ENCODE data around the gene SLC9C1.
A peak's percentile ranks its signal among the peaks of the same experiment; 100 is the strongest.

Gene SLC9C1

DNA sequence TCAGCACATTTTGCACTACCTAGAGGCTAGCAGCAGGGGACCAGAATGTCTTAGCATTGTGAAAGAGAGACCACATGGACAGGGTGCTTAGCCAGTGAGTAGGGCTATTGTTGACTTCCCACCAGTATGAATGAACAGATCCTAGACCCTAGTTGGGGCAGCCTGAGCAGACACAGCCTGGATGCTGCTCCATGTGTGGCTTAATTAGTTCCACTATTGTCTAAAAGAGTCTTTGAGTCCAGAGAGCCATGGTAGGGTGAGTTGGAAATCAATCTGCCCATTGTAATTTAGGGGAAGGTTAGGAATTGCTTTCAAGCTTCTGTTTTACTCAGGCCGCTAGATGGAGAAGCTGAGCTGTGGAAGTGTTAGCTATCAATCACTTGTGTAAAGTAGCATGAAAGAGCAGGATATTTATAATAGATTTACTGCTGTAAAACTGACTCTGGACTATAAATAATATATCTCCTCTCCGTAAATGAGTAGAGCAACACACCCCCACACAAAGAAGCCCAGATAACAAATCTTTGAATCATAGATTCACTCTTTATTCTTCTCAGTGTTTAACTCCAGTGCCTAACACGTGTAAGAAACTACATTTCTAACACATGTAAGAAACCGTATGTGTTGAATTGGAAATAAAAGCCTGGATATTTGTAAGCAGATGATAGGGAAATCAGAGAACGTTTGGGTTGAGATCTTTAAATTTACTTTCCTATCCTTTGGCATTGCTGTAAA lies 156.9 kb downstream of the SLC9C1 start:
- H3K36me3 ChIP-seq (ENCODE audit: control insufficient read depth, insufficient read depth, low read length), result no peaks in the 10 kb centered on the region
- no peaks in the 10 kb centered on the region for H3K27me3 ChIP-seq (replicated peaks; ENCODE audit: control insufficient read depth, insufficient read depth, low read length)
- H3K4me3 ChIP-seq (replicated peaks; ENCODE audit: low read depth, low read length), result no peak overlapping the region
- TF ChIP-seq, protein P1, sequence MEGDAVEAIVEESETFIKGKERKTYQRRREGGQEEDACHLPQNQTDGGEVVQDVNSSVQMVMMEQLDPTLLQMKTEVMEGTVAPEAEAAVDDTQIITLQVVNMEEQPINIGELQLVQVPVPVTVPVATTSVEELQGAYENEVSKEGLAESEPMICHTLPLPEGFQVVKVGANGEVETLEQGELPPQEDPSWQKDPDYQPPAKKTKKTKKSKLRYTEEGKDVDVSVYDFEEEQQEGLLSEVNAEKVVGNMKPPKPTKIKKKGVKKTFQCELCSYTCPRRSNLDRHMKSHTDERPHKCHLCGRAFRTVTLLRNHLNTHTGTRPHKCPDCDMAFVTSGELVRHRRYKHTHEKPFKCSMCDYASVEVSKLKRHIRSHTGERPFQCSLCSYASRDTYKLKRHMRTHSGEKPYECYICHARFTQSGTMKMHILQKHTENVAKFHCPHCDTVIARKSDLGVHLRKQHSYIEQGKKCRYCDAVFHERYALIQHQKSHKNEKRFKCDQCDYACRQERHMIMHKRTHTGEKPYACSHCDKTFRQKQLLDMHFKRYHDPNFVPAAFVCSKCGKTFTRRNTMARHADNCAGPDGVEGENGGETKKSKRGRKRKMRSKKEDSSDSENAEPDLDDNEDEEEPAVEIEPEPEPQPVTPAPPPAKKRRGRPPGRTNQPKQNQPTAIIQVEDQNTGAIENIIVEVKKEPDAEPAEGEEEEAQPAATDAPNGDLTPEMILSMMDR (IDR thresholded peaks at IDR 0.05; ENCODE audit: insufficient read depth, low read length, poor library complexity, severe bottlenecking), result peak; percentile 74
- no peak for DNase-seq (ENCODE audit: extremely low read depth, insufficient read length)

DNA sequence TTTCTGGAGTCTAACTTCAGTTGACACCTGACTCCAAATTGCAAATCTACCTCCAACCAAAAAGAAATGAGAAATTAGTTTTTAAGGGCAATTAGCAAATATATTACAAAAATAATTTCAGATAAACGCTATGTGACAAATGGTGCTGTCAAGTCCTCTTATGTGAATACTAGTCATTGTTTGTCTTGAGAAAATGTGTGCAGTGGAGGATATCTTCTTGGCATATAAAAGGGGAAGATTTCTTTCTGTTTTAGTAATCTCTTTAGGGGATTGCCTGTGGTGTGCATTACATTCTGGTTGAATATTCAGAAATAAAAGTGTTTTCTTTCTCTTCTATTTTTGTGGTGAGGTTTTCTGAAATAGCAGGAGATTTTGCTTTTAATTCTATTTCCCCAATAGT lies 158.0 kb downstream of the SLC9C1 start:
- no peak for DNase-seq (ENCODE audit: extremely low read depth, insufficient read length)
- TF ChIP-seq, protein P1 (IDR thresholded peaks at IDR 0.05; ENCODE audit: insufficient read depth, low read length, poor library complexity, severe bottlenecking), result no peak
- Histone ChIP-seq H3K36me3 (ENCODE audit: control insufficient read depth, insufficient read depth, low read length) (no peaks in the 10 kb centered on the region), H3K27me3 (replicated peaks; ENCODE audit: control insufficient read depth, insufficient read depth, low read length) (no peaks in the 10 kb centered on the region), H3K4me3 (replicated peaks; ENCODE audit: low read depth, low read length) (no peak overlapping the region)

DNA sequence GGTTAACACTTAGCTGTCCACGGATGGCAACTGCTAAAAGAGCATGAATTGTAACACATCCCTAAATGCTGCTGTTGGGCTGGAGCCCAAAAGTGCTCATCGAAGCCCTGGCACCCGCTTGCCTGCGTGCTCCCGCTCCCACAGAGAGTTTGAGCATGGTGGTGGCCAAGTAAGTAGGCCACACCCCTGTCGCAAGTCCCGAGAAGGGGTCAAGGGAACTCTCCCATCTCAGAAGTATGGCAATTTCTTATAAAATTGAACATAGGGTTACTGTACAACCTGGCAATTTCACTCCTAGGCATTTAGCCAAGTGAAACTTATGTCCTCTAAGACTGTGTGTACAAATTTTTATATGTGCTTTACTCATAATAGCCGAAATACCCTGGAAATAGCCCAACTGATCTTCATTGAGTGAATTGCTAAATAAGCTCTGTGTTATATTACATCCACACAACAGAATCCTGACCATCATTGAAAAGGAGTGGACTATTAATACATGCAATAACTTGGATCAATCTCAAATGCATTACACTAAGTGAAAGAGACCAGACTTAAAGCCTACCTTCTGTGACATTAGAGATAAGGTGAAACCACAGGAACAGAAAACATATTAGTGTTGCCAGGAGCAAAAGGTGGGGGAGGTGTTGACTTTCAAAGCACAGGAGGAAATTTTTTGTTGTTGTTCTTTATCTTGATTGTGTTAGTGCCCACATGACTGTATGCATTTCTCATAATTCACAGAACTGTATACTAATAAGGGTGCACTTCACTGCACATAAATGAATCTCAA lies 159.5 kb downstream of the SLC9C1 start:
- TF ChIP-seq, protein P1 (IDR thresholded peaks at IDR 0.05; ENCODE audit: insufficient read depth, low read length, poor library complexity, severe bottlenecking), result no peak
- Histone ChIP-seq H3K36me3 (ENCODE audit: control insufficient read depth, insufficient read depth, low read length) (peaks cover 2% of the 10 kb centered on the region; the same call in 1 of the 2 replicates), H3K27me3 (replicated peaks; ENCODE audit: control insufficient read depth, insufficient read depth, low read length) (no peaks in the 10 kb centered on the region), H3K4me3 (replicated peaks; ENCODE audit: low read depth, low read length) (no peak overlapping the region)
- DNase-seq (ENCODE audit: extremely low read depth, insufficient read length), result peak; percentile 66

DNA sequence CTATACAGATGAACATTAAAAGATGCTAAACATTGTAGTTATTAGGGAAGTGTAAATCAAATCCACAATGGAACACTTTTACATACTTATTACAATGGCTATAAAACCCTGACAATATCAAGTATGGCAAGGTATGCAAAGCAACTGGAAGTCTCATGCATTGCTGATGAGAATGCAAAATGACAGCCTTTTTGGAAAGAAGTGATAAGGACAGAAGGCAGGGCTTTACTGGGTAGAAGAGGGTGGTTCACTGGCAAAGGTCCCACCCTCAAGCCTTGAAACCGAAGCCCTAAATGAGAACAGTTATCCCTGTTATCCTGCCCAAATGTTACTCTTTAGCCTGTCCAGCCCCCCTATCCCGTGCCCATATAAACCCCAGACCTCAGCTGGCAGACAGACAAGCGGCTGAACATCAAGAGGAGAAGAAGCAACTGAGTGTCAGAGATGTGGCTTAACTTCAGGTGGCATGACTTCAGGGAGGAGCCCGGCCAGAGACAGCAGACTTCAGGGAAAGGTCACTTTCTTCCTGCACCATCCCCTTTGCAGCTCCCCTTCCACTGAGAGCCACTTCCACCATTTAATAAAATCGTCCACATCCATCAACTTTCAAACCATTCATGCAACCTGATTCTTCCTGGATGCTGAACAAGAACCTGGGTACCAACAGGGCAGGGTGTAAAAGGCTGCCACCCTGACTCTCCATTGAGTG lies 160.2 kb downstream of the SLC9C1 start:
- H3K4me3 ChIP-seq (replicated peaks; ENCODE audit: low read depth, low read length), result no peak overlapping the region
- peaks cover 2% of the 10 kb centered on the region; the same call in 1 of the 2 replicates for H3K36me3 ChIP-seq (ENCODE audit: control insufficient read depth, insufficient read depth, low read length)
- DNase-seq (ENCODE audit: extremely low read depth, insufficient read length), result no peak
- no peaks in the 10 kb centered on the region for H3K27me3 ChIP-seq (replicated peaks; ENCODE audit: control insufficient read depth, insufficient read depth, low read length)
- TF ChIP-seq, protein P1 (IDR thresholded peaks at IDR 0.05; ENCODE audit: insufficient read depth, low read length, poor library complexity, severe bottlenecking), result no peak

- peak; percentile 81 for DNase-seq (ENCODE audit: extremely low read depth, insufficient read length)
- TF ChIP-seq, protein P1 (IDR thresholded peaks at IDR 0.05; ENCODE audit: insufficient read depth, low read length, poor library complexity, severe bottlenecking), result no peak
- Histone ChIP-seq H3K27me3 (replicated peaks; ENCODE audit: control insufficient read depth, insufficient read depth, low read length) (no peaks in the 10 kb centered on the region), H3K36me3 (ENCODE audit: control insufficient read depth, insufficient read depth, low read length) (peaks cover 3% of the 10 kb centered on the region; the same call in 1 of the 2 replicates), H3K4me3 (replicated peaks; ENCODE audit: low read depth, low read length) (peak within 1 kb of the TSS; percentile 74)
Observed at GRCh38 chr3:112132975-112133448, 161.0 kb downstream of the SLC9C1 start, which contains the start of gene GCSAM. Gene GCSAM (minus strand): TSS chr3:112133248. CDS start chr3:112133120, 128 bp downstream.

All from GM06990 (cell line).